H1 (cell line): ENCODE results near the gene TIMP3. TPM values are rescaled to one million over a fixed set of nuclear protein-coding genes. Genes with fewer than 3 reads are reported as not detected.

Experiments used
- CTCF ChIA-PET: fragments of 300-600 bp; sonication (Branson Sonifier 250); formaldehyde crosslinking; loops from one replicate; lab custom pipeline; 2021; ENCODE audit not compliant: partially characterized antibody; lab: Charles Lee
- POLR2A ChIA-PET: fragments of 300-600 bp; sonication (Branson Sonifier 250); formaldehyde crosslinking; loops from one replicate; lab custom pipeline; 2021; ENCODE audit warnings: inconsistent platforms; ENCODE audit not compliant: partially characterized antibody; lab: Charles Lee
- DNase-seq, 2 experiments: peaks; one replicate each; pipeline versions ENCODE4 v3.0.0 to v3.0.0-alpha.2; 2010 to 2022; ENCODE audit warnings: low spot score in 2 of 2, low read depth in 1 of 2, mixed read lengths in 1 of 2
- FAIRE-seq: peaks from 2 replicates; lab custom pipeline; 2011; peaks lifted over from hg19 to GRCh38; lab: Jason Lieb, UNC
- H2AFZ ChIP-seq: 2 replicates; pipeline ENCODE4 v1.8.1; 2012; ENCODE audit warnings: low read length, inconsistent platforms
- H2AK5ac ChIP-seq: 2 replicates; pipeline ENCODE4 v1.6.1; 2013; ENCODE audit warnings: low read depth, low read length
- H2BK120ac ChIP-seq: replicated peaks from 2 replicates; pipeline ENCODE3; 2013; ENCODE audit warnings: low read depth, low read length, inconsistent platforms
- H2BK12ac ChIP-seq: 2 replicates; pipeline ENCODE4 v1.6.1; 2013; ENCODE audit warnings: low read depth, low read length
- H2BK15ac ChIP-seq: 2 replicates; pipeline ENCODE4 v1.6.1; 2013; ENCODE audit warnings: low read length
- H2BK20ac ChIP-seq: 2 replicates; pipeline ENCODE4 v1.6.1; 2013; ENCODE audit warnings: low read length
- H2BK5ac ChIP-seq: 2 replicates; pipeline ENCODE4 v1.6.1; 2013; ENCODE audit warnings: low read depth, low read length
- H3K14ac ChIP-seq: 2 replicates; pipeline ENCODE4 v1.6.1; 2013; ENCODE audit warnings: inconsistent platforms; ENCODE audit not compliant: insufficient read length
- H3K18ac ChIP-seq: 2 replicates; pipeline ENCODE4 v1.6.1; 2013; ENCODE audit warnings: low read length; ENCODE audit errors: extremely low read depth
- H3K23ac ChIP-seq: 2 replicates; pipeline ENCODE4 v1.6.1; 2013; ENCODE audit warnings: inconsistent platforms; ENCODE audit not compliant: insufficient read length
- H3K23me2 ChIP-seq: 2 replicates; pipeline ENCODE4 v1.6.1; 2013; ENCODE audit warnings: low read depth, low read length
- H3K27ac ChIP-seq: 2 replicates; pipeline ENCODE4 v1.6.1; 2011; ENCODE audit warnings: low read depth, low read length, inconsistent platforms
- H3K27me3 ChIP-seq, 4 experiments: replicated peaks in 1 of 4; 1 replicate in 1 of 4; 2 replicates in 3 of 4; pipeline versions ENCODE4 v1.6.1 to v1.8.1; 2011 to 2013; ENCODE audit warnings: low read length in 3 of 4, mild to moderate bottlenecking in 3 of 4, inconsistent platforms in 2 of 4, mixed read lengths in 2 of 4, moderate library complexity in 1 of 4; ENCODE audit not compliant: control insufficient read depth in 3 of 4, insufficient read depth in 3 of 4; ENCODE audit errors: extremely low read depth in 1 of 4
- H3K36me3 ChIP-seq, 4 experiments: 2 replicates each; pipeline versions ENCODE4 v1.6.1 to v1.8.1; 2011 to 2013; ENCODE audit warnings: mild to moderate bottlenecking in 4 of 4, low read length in 3 of 4, moderate library complexity in 2 of 4, control low read depth in 1 of 4, inconsistent platforms in 1 of 4; ENCODE audit not compliant: insufficient read depth in 4 of 4, control insufficient read depth in 2 of 4
- H3K4ac ChIP-seq: replicated peaks from 2 replicates; pipeline ENCODE3; 2013; ENCODE audit warnings: low read length, low read depth, mixed read lengths, inconsistent platforms; ENCODE audit not compliant: insufficient read length
- H3K4me1 ChIP-seq, 4 experiments: replicated peaks in 1 of 4; 1 replicate in 1 of 4; 2 replicates in 3 of 4; pipeline versions ENCODE4 v1.6.1 to v1.8.1; 2011 to 2013; ENCODE audit warnings: low read length in 3 of 4, inconsistent platforms in 2 of 4, mixed read lengths in 1 of 4; ENCODE audit not compliant: insufficient read depth in 4 of 4, control insufficient read depth in 3 of 4
- H3K4me2 ChIP-seq, 2 experiments: 2 replicates each; pipeline versions ENCODE4 v1.6.1 to v1.8.1; 2011 to 2013; ENCODE audit warnings: low read depth in 2 of 2, low read length in 2 of 2, control low read depth in 1 of 2, inconsistent platforms in 1 of 2, mild to moderate bottlenecking in 1 of 2; ENCODE audit not compliant: insufficient read depth in 1 of 2
- H3K4me3 ChIP-seq, 4 experiments: fragments of 200-600, 300-600 bp in 1 of 4; sonication (generic), shearing (Covaris generic), sonication (Bioruptor Twin) in 1 of 4; 2 replicates each; pipeline versions ENCODE4 v1.5.1 to v1.8.1; 2011 to 2016; ENCODE audit warnings: low read length in 4 of 4, low read depth in 3 of 4, control low read depth in 2 of 4, inconsistent platforms in 2 of 4, mild to moderate bottlenecking in 2 of 4, mixed read lengths in 1 of 4, moderate library complexity in 1 of 4; ENCODE audit not compliant: insufficient read depth in 2 of 4; ENCODE audit errors: extremely low read depth in 1 of 4
- H3K56ac ChIP-seq: replicated peaks from 2 replicates; pipeline ENCODE3; 2013; ENCODE audit warnings: low read depth, mild to moderate bottlenecking, mixed read lengths, low read length, inconsistent platforms; ENCODE audit not compliant: insufficient read length
- H3K79me1 ChIP-seq: 2 replicates; pipeline ENCODE4 v1.6.1; 2013; ENCODE audit warnings: low read depth, low read length, control low read depth
- H3K79me2 ChIP-seq, 2 experiments: 2 replicates each; pipeline versions ENCODE4 v1.6.1 to v1.8.1; 2012 to 2013; ENCODE audit warnings: low read length in 2 of 2, mild to moderate bottlenecking in 2 of 2, inconsistent platforms in 1 of 2; ENCODE audit not compliant: insufficient read depth in 2 of 2, control insufficient read depth in 1 of 2
- H3K9ac ChIP-seq, 4 experiments: replicated peaks in 1 of 4; 1 replicate in 1 of 4; 2 replicates in 3 of 4; pipeline versions ENCODE4 v1.6.1 to v1.8.1; 2011 to 2013; ENCODE audit warnings: low read depth in 3 of 4, low read length in 3 of 4, control low read depth in 2 of 4, mild to moderate bottlenecking in 2 of 4, moderate library complexity in 2 of 4, inconsistent platforms in 1 of 4; ENCODE audit errors: extremely low read depth in 1 of 4
- H3K9me3 ChIP-seq, 2 experiments: 2 replicates each; pipeline versions ENCODE4 v1.6.1 to v1.8.1; 2012 to 2013; ENCODE audit warnings: mild to moderate bottlenecking in 2 of 2, moderate library complexity in 2 of 2, control low read depth in 1 of 2, inconsistent platforms in 1 of 2, low read depth in 1 of 2, low read length in 1 of 2, mixed read lengths in 1 of 2; ENCODE audit not compliant: insufficient read depth in 2 of 2
- H4K20me1 ChIP-seq, 2 experiments: replicated peaks in 1 of 2; 2 replicates each; pipeline versions ENCODE3 to v1.8.1; 2011 to 2013; ENCODE audit warnings: inconsistent platforms in 2 of 2, low read length in 2 of 2, mild to moderate bottlenecking in 1 of 2; ENCODE audit not compliant: insufficient read depth in 2 of 2, control insufficient read depth in 1 of 2
- H4K5ac ChIP-seq: 2 replicates; pipeline ENCODE4 v1.6.1; 2013; ENCODE audit warnings: low read length, low read depth, mixed read lengths, inconsistent platforms; ENCODE audit not compliant: insufficient read length
- H4K8ac ChIP-seq: 2 replicates; pipeline ENCODE4 v1.8.0; 2013; ENCODE audit warnings: mild to moderate bottlenecking, moderate library complexity, low read length, inconsistent platforms; ENCODE audit not compliant: insufficient read depth; ENCODE audit errors: extremely low read depth
- H4K91ac ChIP-seq: replicated peaks from 2 replicates; pipeline ENCODE3; 2013; ENCODE audit warnings: low read length, mixed read lengths, inconsistent platforms; ENCODE audit not compliant: insufficient read length
- CHD2 ChIP-seq: IDR thresholded peaks from 2 replicates; pipeline ENCODE4 v1.6.1; 2012; ENCODE audit warnings: low read length, improper control_type of control experiment
- CTBP2 ChIP-seq: IDR thresholded peaks from 2 replicates; pipeline ENCODE4 v1.7.0; 2011; ENCODE audit warnings: borderline replicate concordance, mild to moderate bottlenecking, moderate library complexity, mixed read lengths, low read length; ENCODE audit not compliant: insufficient read depth, insufficient read length
- SP1 ChIP-seq: IDR thresholded peaks from 2 replicates; pipeline ENCODE4 v1.6.1; 2011; ENCODE audit warnings: low read depth, low read length
- WGBS, 2 experiments: shearing (Covaris generic) in 1 of 2; methylation state at CpG; one replicate each; pipeline versions ENCODE4 v1.1.6 to v1.1.7; 2013 to 2015; ENCODE audit warnings: low lambda C conversion rate in 2 of 2, mixed read lengths in 2 of 2, inconsistent platforms in 1 of 2, low coverage in 1 of 2, missing lambda C conversion rate in 1 of 2; ENCODE audit not compliant: insufficient replicate concordance in 2 of 2, insufficient coverage in 1 of 2, insufficient read length in 1 of 2; ENCODE audit errors: extremely low coverage in 1 of 2, missing lambda C conversion rate in 1 of 2; 5-methylcytosine and 5-hydroxymethylcytosine counted together
- polyA plus RNA-seq, 7 experiments: library from polyadenylated mRNA; depleted of rRNA in 3 of 7; stranded (reverse) in 5 of 7; unstranded in 2 of 7; fragments of >200 nt in 5 of 7; fragments of 200-250 nt in 2 of 7; gene quantifications; 1 replicate in 5 of 7; 2 replicates in 1 of 7; 4 replicates in 1 of 7; pipeline versions ENCODE4 v1.2.1 to v1.2.3, GENCODE V29; 2011 to 2013; ENCODE audit warnings: missing spikeins in 2 of 7, mixed read lengths in 2 of 7
- total RNA-seq: library from RNA; stranded (reverse); fragmentation: NEBNext Ultra II Directional; extraction: Animal tissue kit (Norgen Biotek cat#: 25700); gene quantifications from 2 replicates; pipeline ENCODE4 v1.2.1, GENCODE V29; 2021

The TIMP3 gene
- total and polyA plus RNA-seq, 2 of the 8 experiments (the other 6 are each of a cell fraction or from before 2014, with no cell fraction given) = 1.3 to 4.7 TPM

- Histone ChIP-seq H2BK120ac (no peak overlapping the region), H3K36me3 (peaks cover 0 to 10% (median 2%) of the 10 kb centered on the region in 4 experiments; a peak in 5 of 8 replicates), H4K91ac (no peak overlapping the region), H3K23me2 (no peaks in the 10 kb centered on the region), H4K20me1 (peaks cover 0 to 2% of the 10 kb centered on the region in 2 experiments), H3K14ac (no peak overlapping the region), H3K9ac (no peak overlapping the region), H4K8ac (no peak overlapping the region), H3K79me2 (no peaks in the 10 kb centered on the region), H4K5ac (no peak overlapping the region), H3K27me3 (no peaks in the 10 kb centered on the region), H2BK15ac (no peak overlapping the region), H3K9me3 (no peaks in the 10 kb centered on the region), H2BK12ac (no peak overlapping the region), H3K56ac (no peak overlapping the region), H3K27ac (no peak overlapping the region), H3K79me1 (no peaks in the 10 kb centered on the region; the same call in 1 of the 2 replicates), H3K4me3 (no peak overlapping the region), H3K4ac (no peak overlapping the region), H2AFZ (no peak overlapping the region), H3K4me1 (no peaks in the 10 kb centered on the region), H2BK20ac (no peak overlapping the region), H3K23ac (no peak overlapping the region), H2BK5ac (no peak overlapping the region), H3K18ac (no peak overlapping the region), H3K4me2 (no peak overlapping the region), H2AK5ac (no peak overlapping the region)
- DNase-seq (no peak), FAIRE-seq (no peak)
- POLR2A ChIA-PET = no interaction called here
- WGBS, 2 experiments = 78% methylated on average over 2 of the region's 2 CpGs; no CpG with 5 or more reads in 1 of the 2 experiments
- TF ChIP-seq SP1 (no peak), CTBP2 (no peak), CHD2 (no peak)
- CTCF ChIA-PET = no interaction called here
These were observed 52.2 kb downstream of the TIMP3 start for GRCh38 chr22:32853662-32854061.
